SK-N-DZ (cell line): Measurements from ENCODE around the gene HYAL2.
A peak's percentile ranks its signal among the peaks of the same experiment; 100 is the strongest.

ENCODE experiments used
- DNase-seq: peaks from one replicate; pipeline ENCODE4 v3.0.0-alpha.2; 2015; ENCODE audit warnings: low spot score

HYAL2 gene

GRCh38 chr3:50330330-50330729 is 7.8 kb upstream of the HYAL2 start:
- no peak for DNase-seq

- DNase-seq: peak; percentile 95
These were observed 5.6 kb upstream of the HYAL2 start, which contains the start of gene TUSC2 for GRCh38 chr3:50327943-50328691. TSS of gene TUSC2 (minus strand) at chr3:50328223. CDS start at chr3:50328099, 124 bp downstream.

GRCh38 chr3:50327129-50327528 is 4.6 kb upstream of the HYAL2 start:
- no peak for DNase-seq

GRCh38 chr3:50326182-50326541 is 3.6 kb upstream of the HYAL2 start:
- no peak for DNase-seq

GRCh38 chr3:50325497-50326181 is 3.1 kb upstream of the HYAL2 start:
- DNase-seq: no peak

- DNase-seq: no peak
These were observed 2.6 kb upstream of the HYAL2 start for GRCh38 chr3:50325113-50325480.

GRCh38 chr3:50324351-50325112 is 2.0 kb upstream of the HYAL2 start:
- peak; percentile 71 for DNase-seq

- no peak for DNase-seq
These were observed 1.2 kb upstream of the HYAL2 start for GRCh38 chr3:50323614-50324199.

GRCh38 chr3:50323092-50323600 is 601 bp upstream of the HYAL2 start:
- DNase-seq: no peak

GRCh38 chr3:50322115-50322385 is 495 bp downstream of the HYAL2 start:
- DNase-seq: no peak

- peak; percentile 89 for DNase-seq
These were observed 1.0 kb downstream of the HYAL2 start for GRCh38 chr3:50321336-50322114.

- peak; percentile 67 for DNase-seq
These were observed 1.7 kb downstream of the HYAL2 start for GRCh38 chr3:50320853-50321335.

- DNase-seq: no peak
These were observed 2.5 kb downstream of the HYAL2 start for GRCh38 chr3:50319894-50320625.

GRCh38 chr3:50319181-50319893 is 3.2 kb downstream of the HYAL2 start:
- no peak for DNase-seq

GRCh38 chr3:50318615-50319014 is 3.9 kb downstream of the HYAL2 start:
- DNase-seq: no peak

- no peak for DNase-seq
These were observed 4.4 kb downstream of the HYAL2 start for GRCh38 chr3:50318163-50318562.

- DNase-seq: no peak
These were observed 5.2 kb downstream of the HYAL2 start for GRCh38 chr3:50317300-50317699.

GRCh38 chr3:50316657-50317242 is 5.8 kb downstream of the HYAL2 start:
- no peak for DNase-seq

GRCh38 chr3:50314816-50315215 is 7.7 kb downstream of the HYAL2 start:
- no peak for DNase-seq
